ENCODE results near the gene CCP110.

DNA sequence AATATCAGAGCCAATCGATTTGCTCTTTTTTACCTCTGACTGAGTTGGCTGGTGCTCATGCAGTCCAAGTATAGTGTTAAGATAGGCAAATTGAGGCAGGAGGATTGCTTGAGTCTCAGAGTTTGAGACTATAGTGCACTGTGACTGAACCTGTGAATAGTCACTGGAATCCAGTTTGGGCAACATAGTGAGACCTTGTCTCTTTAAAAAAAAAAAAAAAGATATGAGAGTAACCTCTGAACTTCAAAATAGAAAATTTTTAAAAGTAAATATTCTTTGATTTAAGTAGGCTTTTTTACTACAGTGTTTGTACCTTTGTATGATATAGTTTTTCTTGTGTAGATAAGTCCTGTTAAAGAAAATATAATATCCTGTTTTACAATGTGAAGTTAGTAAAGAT lies 3.4 kb downstream of the CCP110 start:
- no peak for TF ChIP-seq EZH2 (IDR thresholded peaks at IDR 0.05; ENCODE audit: borderline replicate concordance, insufficient read depth, low read depth, low read length, poor library complexity, severe bottlenecking)
- TF ChIP-seq, protein P1, sequence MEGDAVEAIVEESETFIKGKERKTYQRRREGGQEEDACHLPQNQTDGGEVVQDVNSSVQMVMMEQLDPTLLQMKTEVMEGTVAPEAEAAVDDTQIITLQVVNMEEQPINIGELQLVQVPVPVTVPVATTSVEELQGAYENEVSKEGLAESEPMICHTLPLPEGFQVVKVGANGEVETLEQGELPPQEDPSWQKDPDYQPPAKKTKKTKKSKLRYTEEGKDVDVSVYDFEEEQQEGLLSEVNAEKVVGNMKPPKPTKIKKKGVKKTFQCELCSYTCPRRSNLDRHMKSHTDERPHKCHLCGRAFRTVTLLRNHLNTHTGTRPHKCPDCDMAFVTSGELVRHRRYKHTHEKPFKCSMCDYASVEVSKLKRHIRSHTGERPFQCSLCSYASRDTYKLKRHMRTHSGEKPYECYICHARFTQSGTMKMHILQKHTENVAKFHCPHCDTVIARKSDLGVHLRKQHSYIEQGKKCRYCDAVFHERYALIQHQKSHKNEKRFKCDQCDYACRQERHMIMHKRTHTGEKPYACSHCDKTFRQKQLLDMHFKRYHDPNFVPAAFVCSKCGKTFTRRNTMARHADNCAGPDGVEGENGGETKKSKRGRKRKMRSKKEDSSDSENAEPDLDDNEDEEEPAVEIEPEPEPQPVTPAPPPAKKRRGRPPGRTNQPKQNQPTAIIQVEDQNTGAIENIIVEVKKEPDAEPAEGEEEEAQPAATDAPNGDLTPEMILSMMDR (IDR thresholded peaks at IDR 0.05): no peak

Data from B cell (primary cell).